Measurements from ENCODE around the gene GFPT1. TPM values are rescaled to one million over a fixed set of nuclear protein-coding genes. Genes with fewer than 3 reads are reported as not detected.
A peak's percentile ranks its signal among the peaks of the same experiment; 100 is the strongest.

Gene GFPT1
- total and polyA plus RNA-seq, 9 of the 15 experiments (the other 6 are each of a cell fraction or from before 2014, with no cell fraction given) = 6.6 to 38.3 (median 15.9) TPM

GRCh38 chr2:69306822-69307578 is 80.0 kb downstream of the GFPT1 start (continued):
- TF ChIP-seq NUFIP1 (IDR thresholded peaks at IDR 0.05; ENCODE audit: partially characterized antibody) (no peak), ZC3H8 (IDR thresholded peaks at IDR 0.05) (no peak), DACH1 (IDR thresholded peaks at IDR 0.05; ENCODE audit: partially characterized antibody) (no peak), ZNF146 (CRISPR knock-in tag; IDR thresholded peaks at IDR 0.05; ENCODE audit: unreplicated experiment) (no peak), MTF1 (CRISPR knock-in tag; IDR thresholded peaks at IDR 0.05; ENCODE audit: borderline replicate concordance) (no peak), EP400 (IDR thresholded peaks at IDR 0.05) (no peak), L3MBTL2 (IDR thresholded peaks at IDR 0.05) (peak; percentile 63), FOXA1 (IDR thresholded peaks at IDR 0.05; ENCODE audit: borderline replicate concordance) (no peak), NCOA1 (IDR thresholded peaks at IDR 0.05; ENCODE audit: low read depth) (no peak), RBFOX2 (IDR thresholded peaks at IDR 0.05; ENCODE audit: low read depth, low read length) (no peak), SMAD3 (CRISPR knock-in tag; conservative IDR thresholded peaks at IDR 0.05) (no peak), SRF (CRISPR knock-in tag; IDR thresholded peaks at IDR 0.05) (no peak), CBX3 (IDR thresholded peaks at IDR 0.05; ENCODE audit: borderline replicate concordance in 1 of 2, low read length in 2 of 2) (no peak; a peak in 1 of 3 replicates)
- TF ChIP-seq, protein P1, sequence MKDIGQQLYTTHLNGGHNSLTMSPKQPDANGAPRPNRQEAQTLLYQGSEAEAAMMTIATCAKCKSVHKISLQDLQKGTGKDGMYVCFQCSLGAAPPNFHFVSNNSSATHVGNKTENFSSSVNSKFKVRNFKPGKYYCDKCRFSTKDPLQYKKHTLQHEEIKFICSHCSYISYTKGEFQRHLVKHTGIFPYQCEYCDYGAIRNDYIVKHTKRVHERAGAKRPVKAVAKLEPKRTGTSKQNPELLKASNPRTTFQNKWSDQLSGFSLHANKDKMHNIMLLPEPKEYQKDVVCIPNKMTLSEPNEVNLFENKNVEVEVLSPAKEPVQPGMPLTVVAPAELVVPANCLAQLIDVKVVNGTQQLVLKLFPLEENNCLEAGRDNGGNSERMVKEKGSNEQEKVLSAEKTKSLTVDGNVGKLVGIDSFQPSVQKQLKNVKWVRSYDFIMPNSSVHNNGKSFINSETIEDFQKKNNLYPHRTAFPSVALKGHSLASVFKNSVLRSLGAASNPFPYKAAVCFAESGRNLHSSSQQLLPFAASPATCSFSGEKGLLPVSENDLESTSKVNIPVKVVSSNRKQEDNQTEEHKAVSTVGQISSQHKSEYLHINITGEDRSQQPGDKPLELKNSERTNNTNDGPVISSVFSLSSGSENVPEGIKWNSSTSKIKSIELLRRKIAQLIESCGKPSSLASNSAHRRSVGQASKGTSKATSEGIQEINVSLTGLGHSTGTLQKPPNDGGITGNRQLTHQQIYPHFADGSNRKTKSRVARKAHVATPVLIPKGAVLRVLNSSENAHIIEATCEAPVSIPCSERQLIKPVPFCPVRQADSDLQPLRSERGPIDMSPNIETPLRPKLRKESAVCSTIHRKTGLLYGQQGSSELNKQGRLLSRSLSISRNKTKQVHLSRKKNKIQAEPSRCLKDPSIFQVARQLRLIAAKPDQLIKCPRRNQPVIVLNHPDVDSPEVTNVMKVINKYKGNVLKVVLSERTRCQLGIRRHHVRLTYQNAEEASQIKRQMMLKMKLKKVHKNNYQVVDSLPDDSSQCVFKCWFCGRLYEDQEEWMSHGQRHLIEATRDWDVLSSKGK (CRISPR knock-in tag; IDR thresholded peaks at IDR 0.05) = no peak
- TF ChIP-seq, protein P2, sequence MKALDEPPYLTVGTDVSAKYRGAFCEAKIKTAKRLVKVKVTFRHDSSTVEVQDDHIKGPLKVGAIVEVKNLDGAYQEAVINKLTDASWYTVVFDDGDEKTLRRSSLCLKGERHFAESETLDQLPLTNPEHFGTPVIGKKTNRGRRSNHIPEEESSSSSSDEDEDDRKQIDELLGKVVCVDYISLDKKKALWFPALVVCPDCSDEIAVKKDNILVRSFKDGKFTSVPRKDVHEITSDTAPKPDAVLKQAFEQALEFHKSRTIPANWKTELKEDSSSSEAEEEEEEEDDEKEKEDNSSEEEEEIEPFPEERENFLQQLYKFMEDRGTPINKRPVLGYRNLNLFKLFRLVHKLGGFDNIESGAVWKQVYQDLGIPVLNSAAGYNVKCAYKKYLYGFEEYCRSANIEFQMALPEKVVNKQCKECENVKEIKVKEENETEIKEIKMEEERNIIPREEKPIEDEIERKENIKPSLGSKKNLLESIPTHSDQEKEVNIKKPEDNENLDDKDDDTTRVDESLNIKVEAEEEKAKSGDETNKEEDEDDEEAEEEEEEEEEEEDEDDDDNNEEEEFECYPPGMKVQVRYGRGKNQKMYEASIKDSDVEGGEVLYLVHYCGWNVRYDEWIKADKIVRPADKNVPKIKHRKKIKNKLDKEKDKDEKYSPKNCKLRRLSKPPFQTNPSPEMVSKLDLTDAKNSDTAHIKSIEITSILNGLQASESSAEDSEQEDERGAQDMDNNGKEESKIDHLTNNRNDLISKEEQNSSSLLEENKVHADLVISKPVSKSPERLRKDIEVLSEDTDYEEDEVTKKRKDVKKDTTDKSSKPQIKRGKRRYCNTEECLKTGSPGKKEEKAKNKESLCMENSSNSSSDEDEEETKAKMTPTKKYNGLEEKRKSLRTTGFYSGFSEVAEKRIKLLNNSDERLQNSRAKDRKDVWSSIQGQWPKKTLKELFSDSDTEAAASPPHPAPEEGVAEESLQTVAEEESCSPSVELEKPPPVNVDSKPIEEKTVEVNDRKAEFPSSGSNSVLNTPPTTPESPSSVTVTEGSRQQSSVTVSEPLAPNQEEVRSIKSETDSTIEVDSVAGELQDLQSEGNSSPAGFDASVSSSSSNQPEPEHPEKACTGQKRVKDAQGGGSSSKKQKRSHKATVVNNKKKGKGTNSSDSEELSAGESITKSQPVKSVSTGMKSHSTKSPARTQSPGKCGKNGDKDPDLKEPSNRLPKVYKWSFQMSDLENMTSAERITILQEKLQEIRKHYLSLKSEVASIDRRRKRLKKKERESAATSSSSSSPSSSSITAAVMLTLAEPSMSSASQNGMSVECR (CRISPR knock-in tag; IDR thresholded peaks at IDR 0.05) = no peak
- TF ChIP-seq, protein P3, sequence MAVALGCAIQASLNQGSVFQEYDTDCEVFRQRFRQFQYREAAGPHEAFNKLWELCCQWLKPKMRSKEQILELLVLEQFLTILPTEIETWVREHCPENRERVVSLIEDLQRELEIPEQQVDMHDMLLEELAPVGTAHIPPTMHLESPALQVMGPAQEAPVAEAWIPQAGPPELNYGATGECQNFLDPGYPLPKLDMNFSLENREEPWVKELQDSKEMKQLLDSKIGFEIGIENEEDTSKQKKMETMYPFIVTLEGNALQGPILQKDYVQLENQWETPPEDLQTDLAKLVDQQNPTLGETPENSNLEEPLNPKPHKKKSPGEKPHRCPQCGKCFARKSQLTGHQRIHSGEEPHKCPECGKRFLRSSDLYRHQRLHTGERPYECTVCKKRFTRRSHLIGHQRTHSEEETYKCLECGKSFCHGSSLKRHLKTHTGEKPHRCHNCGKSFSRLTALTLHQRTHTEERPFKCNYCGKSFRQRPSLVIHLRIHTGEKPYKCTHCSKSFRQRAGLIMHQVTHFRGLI (CRISPR knock-in tag; IDR thresholded peaks at IDR 0.05) = no peak
- TF ChIP-seq, protein P4, sequence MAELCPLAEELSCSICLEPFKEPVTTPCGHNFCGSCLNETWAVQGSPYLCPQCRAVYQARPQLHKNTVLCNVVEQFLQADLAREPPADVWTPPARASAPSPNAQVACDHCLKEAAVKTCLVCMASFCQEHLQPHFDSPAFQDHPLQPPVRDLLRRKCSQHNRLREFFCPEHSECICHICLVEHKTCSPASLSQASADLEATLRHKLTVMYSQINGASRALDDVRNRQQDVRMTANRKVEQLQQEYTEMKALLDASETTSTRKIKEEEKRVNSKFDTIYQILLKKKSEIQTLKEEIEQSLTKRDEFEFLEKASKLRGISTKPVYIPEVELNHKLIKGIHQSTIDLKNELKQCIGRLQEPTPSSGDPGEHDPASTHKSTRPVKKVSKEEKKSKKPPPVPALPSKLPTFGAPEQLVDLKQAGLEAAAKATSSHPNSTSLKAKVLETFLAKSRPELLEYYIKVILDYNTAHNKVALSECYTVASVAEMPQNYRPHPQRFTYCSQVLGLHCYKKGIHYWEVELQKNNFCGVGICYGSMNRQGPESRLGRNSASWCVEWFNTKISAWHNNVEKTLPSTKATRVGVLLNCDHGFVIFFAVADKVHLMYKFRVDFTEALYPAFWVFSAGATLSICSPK (IDR thresholded peaks at IDR 0.05; ENCODE audit: borderline replicate concordance) = no peak
